GM21786 (cell line): ENCODE results near the gene NOS1AP.

Source experiments
- ATAC-seq: cut with Tn5 transposase; IDR thresholded peaks from one replicate; pipeline ENCODE4 v1.9.1; 2021; ENCODE audit not compliant: unreplicated experiment

NOS1AP gene

GRCh38 chr1:162088281-162088969 lies 18.9 kb downstream of the NOS1AP start:
- no peak for ATAC-seq

GRCh38 chr1:162089748-162090147 lies 20.3 kb downstream of the NOS1AP start:
- no peak for ATAC-seq

GRCh38 chr1:162090378-162090777 lies 20.9 kb downstream of the NOS1AP start:
- no peak for ATAC-seq

GRCh38 chr1:162091681-162092524 lies 22.4 kb downstream of the NOS1AP start:
- no peak for ATAC-seq

GRCh38 chr1:162093095-162093494 lies 23.6 kb downstream of the NOS1AP start:
- ATAC-seq = no peak

- no peak for ATAC-seq
Measured at GRCh38 chr1:162094271-162094670, 24.8 kb downstream of the NOS1AP start.

- no peak for ATAC-seq
Measured at GRCh38 chr1:162094723-162095122, 25.2 kb downstream of the NOS1AP start.

GRCh38 chr1:162107911-162108310 lies 38.4 kb downstream of the NOS1AP start:
- ATAC-seq = no peak

GRCh38 chr1:162108426-162108825 lies 38.9 kb downstream of the NOS1AP start:
- no peak for ATAC-seq

GRCh38 chr1:162110910-162111309 lies 41.4 kb downstream of the NOS1AP start:
- no peak for ATAC-seq

GRCh38 chr1:162111572-162111971 lies 42.1 kb downstream of the NOS1AP start:
- ATAC-seq = no peak

- ATAC-seq = no peak
Measured at GRCh38 chr1:162113419-162113818, 43.9 kb downstream of the NOS1AP start.

GRCh38 chr1:162117039-162117774 lies 47.7 kb downstream of the NOS1AP start:
- ATAC-seq = no peak

- ATAC-seq = no peak
Measured at GRCh38 chr1:162118063-162118462, 48.6 kb downstream of the NOS1AP start.

- no peak for ATAC-seq
Measured at GRCh38 chr1:162128693-162129356, 59.3 kb downstream of the NOS1AP start.

GRCh38 chr1:162130308-162130707 lies 60.8 kb downstream of the NOS1AP start:
- no peak for ATAC-seq

- ATAC-seq = no peak
Measured at GRCh38 chr1:162131400-162132321, 62.2 kb downstream of the NOS1AP start.

- ATAC-seq = no peak
Measured at GRCh38 chr1:162133566-162133965, 64.1 kb downstream of the NOS1AP start.

- no peak for ATAC-seq
Measured at GRCh38 chr1:162134646-162135045, 65.2 kb downstream of the NOS1AP start.

- no peak for ATAC-seq
Measured at GRCh38 chr1:162135271-162135775, 65.8 kb downstream of the NOS1AP start.
